HTERT RPE-1 (cell line): ENCODE results near the gene SMIM23.
"Not testable (repeated sequence)": the region's sequence is repeated elsewhere in the genome, so short reads cannot be mapped to it uniquely, and the experiment has no call there.

Source experiments
- in situ Hi-C: fragments of 300-500 bp; cut with MboI; formaldehyde crosslinking; loops from 4 replicates; pipeline ENCODE4 v1.14.3; 2020; ENCODE audit warnings: low sequenced_read_pairs

SMIM23 gene

DNA sequence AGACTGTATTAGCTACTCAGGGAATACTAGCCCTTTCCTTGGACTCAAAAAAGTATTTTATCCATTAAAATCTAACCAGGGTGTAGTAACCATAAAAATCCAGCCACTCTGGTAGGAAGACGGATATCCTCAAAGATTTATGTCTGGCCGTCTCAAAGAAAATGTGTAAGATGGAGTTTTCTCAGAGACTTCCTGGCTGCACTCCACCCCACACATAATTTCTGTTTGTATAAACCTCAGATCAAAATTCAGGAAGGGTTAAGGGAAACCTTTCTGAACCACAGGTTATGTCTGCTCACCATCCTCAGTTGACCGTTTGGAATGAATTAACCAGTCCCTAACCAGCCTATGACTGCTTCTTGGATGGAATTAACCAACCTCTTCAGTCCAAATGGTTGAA is 13.8 kb upstream of the SMIM23 start:
- in situ Hi-C loops: no loop called here

DNA sequence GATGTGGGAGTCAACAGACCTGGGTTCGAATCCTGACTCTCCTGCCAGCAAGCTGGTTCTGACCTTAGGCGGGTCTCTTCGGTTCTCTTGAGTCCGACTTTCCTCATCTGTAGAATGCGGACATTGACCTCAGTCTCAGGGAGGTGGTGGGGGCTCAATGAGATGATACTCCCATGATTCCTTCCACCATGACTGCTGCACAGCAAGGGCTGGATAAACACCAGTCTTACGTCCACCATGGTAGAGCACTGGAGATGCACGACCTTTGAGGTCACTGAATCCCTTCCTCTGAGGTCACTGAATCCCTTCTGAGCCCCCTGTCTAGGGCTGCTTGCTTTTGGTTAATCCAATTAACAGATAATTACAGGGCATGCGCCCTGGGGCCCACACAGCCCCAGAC is 12.5 kb upstream of the SMIM23 start:
- in situ Hi-C loops: no loop called here

DNA sequence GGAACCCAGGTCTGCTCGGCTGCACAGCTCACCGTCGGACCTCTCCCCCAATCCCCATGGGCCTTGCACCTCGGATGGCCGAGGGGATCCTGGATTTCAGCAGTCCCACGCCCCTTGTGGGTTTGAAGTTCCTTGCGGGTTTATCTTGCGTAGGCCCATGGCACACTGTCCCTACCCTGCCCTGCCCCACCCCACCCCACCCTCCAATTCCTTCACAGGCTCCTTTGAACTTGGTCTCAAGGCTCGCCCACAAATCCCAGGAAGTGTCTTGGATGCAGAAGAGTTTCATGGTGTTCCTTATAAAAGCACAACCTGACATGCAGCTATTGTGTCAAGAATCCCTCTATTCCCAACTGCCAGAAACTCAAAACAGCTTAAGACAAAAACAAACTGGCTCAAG is 11.2 kb upstream of the SMIM23 start:
- in situ Hi-C loops: no loop called here

DNA sequence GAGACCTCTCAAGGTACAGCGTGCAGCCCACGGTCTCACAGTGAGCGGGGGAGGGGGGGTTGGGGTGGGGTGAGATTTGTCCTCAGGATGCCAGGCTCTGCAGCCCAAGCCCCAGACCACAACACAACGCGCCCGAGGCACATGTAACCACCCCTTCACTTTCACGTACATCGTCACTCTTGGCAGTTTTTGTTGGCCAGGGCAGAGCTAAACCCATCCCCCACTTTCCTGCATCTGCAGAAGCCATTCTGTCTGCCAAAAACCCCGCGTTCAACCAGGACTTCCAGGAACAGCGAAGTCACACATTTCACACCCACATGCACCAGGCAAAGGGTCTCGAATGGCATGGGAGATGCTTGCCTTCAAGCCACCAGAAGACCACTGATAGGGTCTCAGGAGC is 9.4 kb upstream of the SMIM23 start:
- in situ Hi-C loops: no loop called here

DNA sequence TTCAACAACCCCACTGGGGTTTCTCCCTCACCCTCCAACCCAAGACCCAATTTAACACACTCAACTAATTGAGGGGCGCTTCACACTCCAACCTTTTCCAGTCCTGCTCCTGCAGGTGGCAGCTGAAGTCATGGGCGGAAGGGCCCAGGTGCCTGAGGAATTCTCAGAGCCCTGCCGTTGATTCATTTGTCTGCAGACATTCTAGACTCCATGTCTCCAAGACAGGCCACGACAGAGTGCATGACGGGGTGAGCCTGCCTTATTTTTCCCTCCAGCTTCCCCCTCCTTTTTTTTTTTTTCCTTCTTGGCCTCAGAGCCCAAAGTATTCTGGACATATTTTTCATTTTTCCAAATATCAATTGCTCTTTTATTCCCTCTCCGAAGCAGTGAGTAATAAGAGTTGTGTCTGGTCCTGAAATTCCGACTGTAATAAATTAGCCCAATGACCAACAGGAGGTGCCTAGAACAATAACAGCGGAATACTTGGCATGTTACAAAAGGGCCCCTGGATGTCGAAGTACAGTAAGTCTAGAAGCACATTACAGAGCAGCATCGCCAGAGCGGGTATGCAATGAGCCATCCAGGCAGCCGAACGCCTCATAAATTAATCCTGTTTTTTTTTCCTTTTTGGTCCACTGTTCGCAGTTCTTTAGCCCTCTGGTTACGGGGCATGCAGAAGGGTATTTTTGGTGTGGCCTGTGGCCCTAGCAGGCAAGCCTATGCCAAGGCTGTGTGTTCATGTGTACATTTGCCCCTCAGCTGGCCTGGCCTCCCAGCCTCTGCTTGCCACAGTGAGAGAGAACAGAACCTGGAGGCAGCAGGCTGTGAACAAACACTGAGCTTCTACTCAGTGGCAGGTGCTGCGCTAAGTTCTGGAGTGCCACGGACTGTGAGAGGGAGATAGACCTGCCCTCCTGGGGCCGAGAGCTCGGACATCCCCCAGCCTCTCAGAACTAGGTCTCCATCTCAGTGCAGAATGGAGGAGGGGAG is 8.6 kb upstream of the SMIM23 start:
- in situ Hi-C loops: no loop called here

DNA sequence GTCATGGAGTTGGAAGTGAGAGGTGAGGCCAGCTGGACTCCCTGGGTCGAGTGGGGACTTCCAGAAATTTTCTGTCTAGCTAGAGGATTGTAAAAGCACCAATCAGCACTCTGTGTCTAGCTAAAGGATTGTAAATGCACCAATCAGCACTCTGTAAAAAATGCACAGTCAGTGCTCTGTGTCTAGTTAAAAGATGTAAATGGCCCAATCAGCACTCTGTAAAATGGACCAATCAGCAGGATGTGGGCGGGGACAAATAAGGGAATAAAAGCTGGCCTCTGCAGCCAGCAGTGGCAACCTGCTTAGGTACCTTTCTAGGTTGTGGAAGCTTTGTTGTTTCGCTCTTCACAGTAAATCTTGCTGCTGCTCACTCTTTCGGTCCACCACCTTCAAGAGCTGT is 3.9 kb upstream of the SMIM23 start:
- in situ Hi-C loops: not testable (repeated sequence)

DNA sequence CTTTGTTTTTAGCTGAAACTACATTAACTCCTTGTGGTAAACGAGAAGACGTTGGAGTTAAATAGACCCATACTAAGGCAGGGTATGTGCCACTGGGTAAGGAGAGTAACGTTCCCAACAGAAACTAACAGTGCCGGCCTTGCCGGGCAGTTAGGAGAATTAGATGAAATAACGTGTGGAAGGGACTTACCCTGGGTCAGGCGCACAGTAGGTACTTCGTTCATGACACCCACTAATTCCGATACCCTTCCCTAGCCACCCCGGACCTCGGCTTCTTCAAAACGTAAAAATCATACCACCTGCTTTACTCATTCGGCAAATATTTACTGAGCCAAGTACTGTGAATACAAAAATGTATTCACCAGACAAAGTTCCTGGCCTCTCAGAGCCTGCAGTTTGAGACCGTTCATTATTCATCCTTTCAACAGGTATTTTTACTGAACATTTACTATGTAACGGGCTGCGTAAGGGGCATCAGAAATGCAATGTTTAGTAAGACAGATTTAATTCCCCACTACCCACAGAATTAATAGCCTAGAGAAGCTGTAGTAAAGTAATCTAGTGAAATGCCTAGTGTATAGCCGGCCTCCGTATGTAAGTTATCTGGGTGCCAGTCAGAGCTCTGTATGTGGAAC is 3.2 kb upstream of the SMIM23 start:
- in situ Hi-C loops: no loop called here

DNA sequence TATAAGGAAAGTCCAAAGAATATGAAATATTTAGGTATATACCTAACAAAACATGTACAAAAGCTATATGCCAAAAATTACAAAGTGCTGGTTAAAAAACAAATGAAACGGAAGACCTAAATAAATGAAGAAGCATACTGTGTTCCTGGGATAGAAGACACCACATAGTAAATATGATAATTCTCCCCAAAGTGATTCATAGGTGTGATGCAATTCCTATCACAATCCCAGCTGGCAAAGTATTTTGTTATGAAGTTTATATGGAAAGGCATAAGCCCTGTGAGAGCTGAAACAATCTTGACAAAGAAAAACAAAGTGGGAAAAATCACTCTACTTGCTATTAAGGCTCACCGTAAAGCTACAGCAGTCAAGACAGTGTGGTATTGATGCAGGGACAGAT is 2.6 kb upstream of the SMIM23 start:
- in situ Hi-C loops: no loop called here

DNA sequence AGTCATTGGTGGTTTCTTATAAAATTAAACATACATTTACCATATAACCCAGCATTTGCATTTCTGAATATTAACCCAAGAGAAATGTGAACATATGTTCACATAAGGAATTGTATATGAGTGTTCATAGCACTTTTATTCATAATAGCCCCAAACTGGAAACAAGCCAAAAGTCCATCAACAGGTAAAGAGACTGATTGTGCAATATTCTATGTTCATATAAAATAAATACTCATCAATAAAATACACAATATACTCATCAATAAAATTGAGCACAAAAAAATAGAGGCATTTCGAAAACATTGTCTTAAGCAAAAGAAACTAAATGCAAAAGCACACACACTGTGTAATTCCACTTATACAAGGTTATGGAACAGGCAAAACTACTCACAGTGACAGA is 3.7 kb downstream of the SMIM23 start:
- in situ Hi-C loops: no loop called here

DNA sequence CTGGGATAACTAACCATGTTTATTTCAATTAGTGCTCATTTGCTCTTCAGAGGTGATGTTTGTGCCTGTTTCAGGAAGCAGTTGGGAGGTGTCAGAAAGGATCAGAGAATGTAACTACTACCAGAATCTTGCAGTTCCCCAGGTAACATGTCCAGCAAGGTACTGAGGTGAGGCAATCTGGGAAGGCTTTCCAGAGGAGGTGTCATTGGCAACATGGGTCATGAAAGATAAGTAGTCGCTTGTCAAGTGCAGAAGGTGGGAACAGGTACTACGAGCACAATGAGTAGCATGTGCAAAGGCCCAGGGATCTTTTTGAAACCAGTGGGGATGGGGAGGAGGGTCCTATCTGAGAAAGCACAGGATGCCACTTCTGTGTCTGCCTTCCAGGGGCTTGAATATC is 4.8 kb downstream of the SMIM23 start:
- in situ Hi-C loops: no loop called here

DNA sequence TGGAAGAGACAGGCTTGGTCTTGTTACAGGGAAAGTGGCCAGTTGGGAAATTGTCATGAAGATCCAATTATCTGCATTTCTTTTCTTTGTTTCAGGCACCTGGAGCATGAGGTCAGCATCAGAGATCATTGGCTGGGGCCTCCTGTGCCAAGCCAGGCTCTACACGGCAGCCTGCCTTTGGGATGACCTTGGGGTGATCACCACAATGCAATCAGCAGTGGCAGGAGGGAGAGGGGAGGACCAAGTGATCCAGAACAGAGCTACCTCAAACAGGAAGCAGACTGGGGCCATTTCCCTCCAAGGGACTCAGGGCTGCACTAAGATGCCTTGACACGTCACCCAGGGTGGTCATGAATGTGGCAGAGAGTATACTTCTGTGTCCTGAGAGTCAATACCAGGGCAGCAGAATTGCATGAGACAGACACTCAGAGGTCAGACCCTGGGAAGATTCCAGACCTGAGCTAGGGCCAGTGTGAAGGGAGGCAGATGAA is 8.9 kb downstream of the SMIM23 start:
- in situ Hi-C loops: no loop called here

DNA sequence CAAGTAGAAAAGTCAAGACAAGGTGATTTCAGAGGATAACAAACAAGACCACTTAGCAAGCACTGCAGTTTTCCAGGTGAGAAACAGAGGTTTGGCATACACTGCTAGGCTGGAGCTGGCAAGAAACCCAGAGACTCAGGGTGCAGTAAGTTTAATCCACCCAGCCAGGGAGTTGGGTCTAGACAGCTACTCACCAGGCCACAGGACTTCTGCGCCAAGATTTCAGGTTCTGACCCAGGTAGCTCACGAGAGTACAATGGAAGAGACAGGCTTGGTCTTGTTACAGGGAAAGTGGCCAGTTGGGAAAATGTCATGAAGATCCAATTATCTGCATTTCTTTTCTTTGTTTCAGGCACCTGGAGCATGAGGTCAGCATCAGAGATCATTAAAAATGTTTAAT is 9.8 kb downstream of the SMIM23 start:
- in situ Hi-C loops: no loop called here

DNA sequence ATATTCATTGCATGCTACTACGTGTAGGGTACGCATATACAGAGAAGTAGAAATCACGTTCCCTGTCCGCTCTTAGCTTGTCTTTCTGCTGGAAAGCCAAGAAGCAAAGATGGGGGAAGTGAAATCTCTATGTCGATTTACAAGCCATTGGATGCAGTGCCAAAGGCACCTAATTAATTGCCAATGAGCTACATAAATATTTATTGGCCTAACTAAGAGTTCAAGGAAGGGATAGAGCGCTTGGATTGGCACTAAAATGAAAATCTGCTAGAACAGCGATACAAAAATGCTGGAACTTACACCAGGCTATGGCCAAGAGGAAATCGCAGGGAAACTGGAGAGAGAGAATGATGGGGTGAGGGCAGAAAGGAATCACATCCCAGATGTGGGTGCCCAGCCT is 10.8 kb downstream of the SMIM23 start:
- in situ Hi-C loops: no loop called here

DNA sequence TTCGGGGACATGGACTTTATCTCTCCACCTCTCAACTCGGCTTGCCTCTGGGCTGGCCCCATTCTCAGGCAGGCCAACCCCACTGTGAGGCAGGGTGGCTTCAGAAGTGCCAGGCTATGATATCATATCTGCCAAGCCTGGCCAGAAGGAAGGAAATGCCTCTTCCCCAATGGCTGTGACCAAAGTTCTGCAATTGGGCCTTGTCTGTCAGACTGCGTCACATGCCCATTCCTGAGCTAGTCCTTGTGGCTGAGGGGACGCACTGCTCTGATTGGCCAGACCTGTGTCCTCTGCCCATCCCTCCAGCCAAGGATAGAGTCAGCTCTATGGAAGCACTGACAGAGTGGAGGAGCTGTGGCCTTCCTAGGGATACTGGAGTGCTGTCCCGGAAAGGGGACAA is 11.9 kb downstream of the SMIM23 start:
- in situ Hi-C loops: no loop called here

DNA sequence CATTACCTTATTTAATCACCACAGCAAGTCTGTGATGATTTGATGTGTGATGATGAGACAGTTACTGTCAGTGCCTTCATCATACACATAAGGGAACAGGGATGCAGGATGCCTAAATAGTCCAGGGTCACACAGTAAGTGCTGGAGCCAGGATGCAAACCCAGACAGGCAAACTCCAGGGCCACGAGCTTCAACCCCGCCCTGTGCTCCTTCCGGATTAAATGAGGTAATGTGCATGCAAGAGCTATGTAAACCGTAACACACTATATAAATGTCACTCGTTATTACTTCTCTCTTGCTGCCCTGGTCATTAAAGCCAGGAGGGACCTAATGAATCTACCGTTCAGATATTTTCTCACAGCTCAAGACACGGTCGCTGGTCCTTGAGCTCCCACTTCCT is 12.8 kb downstream of the SMIM23 start:
- in situ Hi-C loops: no loop called here

DNA sequence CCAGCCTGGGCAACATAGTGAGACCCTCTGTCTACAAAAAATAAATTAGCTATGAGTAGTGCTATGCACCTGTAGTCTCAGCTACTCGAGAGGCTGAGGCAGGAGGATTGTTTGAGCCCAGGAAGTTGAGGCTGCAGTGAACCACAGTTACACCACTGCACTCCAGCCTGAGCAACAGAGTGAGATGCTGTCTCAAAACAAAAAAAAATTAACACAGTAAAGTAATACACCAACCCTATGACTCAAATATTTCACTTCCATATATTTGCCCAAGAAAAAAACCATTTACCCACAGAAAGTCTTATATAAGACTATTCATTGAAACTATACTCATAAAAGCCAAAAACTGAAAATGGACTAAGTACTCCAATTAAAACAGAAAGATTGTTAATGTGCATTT is 16.2 kb downstream of the SMIM23 start:
- in situ Hi-C loops: no loop called here

DNA sequence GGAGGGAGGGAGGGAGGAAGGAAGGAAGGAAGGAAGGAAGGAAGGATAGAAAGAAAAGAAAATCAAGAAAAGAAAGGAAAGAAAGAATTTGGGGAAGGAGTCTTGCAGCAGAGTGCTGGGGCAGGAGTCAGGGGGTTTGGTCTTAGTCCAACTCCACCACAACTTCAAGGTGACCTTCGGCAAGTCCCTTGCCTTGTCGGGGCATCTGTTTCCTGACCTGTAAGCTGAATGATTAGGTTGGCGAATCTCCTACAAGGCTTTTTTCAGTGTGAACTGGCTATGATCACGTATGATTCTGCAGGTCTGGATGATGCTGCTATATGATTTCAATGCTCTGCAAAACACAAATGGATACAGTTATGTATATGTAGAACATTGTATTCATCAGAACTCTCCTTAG is 20.1 kb downstream of the SMIM23 start:
- in situ Hi-C loops: no loop called here

DNA sequence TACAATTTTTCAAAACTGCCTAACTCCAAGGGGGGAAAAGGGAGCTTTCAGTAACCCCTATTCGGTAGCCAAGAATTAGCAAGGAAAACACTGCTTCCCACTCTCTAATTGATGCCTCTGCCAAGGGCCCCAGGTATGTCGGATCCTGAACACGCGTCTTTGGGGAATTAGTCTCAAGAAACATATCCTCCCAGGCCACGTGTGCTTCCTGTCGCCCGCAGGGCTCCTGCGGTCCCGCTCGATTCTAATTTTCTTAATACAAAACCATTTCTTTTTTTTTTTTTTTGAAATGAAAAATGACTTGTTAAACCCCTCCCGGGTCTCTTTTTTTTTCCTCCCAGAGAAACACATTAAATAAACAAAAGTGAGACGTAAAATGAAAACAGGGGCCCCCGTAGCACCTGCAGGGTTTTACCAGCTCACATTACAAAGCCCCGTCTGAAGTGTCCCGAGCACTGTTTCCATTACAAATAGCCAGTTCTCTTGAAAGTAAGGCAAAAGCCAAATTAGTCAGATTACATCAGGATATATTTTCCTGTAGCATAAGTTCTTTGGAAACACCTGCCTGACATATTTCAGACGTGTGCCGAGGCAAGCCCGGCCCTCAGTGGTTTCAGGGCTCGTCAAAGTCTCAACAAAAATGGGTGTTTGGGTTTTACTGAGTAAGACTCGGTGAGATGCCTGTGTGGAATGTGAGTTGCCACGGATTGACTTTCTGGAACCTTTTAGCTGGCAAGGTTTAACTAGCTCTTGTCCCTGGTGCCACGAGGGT is 21.5 kb downstream of the SMIM23 start:
- in situ Hi-C loops: no loop called here

DNA sequence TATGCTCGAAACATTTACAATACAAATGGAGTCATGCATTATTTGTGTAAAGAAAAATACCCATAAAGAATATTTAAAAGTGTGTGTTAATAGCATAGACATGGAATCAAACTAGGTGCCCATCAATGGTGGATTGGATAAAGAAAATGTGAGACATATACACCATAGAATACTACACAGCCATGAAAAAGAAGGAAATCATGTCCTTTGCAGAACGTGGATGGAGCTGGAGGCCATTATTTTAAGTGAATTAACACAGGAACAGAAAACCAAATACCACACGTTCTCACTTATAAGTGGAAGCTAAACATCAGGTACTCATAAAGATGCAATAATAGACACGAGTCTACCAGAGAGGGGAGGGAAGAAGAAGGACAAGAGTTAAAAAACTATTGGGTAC is 22.8 kb downstream of the SMIM23 start:
- in situ Hi-C loops: no loop called here

DNA sequence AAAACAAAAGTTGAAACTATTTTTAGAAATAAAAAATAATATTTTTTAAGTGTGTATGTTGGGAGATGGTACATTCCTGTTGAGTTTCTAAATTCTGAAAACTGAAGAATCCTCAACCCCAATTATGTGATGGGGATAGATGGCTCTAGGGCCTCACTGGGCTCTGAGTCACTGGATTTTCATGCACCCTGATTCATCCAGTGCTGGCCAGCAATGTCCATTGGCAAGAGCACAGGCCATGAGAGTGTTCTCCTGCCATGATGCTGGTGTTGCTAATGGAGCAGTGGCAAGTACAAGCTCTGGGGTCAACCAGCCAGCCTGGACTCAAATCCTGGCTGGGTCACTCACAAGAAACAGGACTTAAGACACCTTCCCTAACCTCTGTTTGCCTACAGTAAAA is 23.3 kb downstream of the SMIM23 start:
- in situ Hi-C loops: no loop called here

DNA sequence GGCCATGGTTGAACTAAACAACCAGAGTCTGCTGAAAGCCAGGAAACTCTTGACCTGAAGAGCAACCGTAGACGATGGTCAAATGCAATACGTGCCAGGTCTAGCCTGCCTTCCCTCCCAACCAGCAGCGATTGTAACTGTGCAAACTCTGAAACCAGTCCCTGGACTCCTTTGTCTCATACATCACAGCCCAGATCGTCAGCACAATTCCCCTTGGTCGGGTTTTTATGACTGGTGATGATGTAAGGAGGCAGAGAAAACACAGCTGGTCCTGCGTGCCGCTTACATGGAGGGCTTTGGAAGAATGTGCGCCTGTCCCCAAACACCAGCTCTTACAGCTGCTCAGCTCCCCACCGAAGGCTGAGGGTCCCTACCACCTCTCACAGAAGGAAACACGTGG is 24.6 kb downstream of the SMIM23 start:
- in situ Hi-C loops: no loop called here

DNA sequence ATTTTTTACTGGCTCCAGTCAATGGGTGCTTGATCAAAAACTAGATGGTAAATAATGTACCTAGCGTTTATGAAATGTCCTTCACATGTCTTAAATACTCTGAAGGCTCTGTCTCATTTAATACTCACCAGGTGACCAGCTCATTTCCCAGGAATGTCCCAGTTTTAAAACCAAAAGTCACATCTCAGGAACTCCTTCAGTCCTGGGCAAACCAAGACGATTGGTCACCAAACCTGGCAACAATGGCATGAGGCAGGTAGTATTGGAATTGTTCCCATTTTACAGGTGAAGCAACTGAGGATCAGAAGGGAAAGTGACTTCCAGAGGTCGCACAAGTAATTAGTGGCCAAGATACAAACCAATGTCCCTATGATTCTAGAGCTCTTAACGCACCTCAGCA is 27.7 kb downstream of the SMIM23 start:
- in situ Hi-C loops: no loop called here
